K562 (cell line): ENCODE measurements around the gene UBE3D. TPM values are rescaled to one million over a fixed set of nuclear protein-coding genes. Genes with fewer than 3 reads are reported as not detected.
A peak's percentile ranks its signal among the peaks of the same experiment; 100 is the strongest.

Experiments
- ATAC-seq: fragments of 200-7000 bp; cut with Tn5 transposase; 3 replicates; pipeline ENCODE4 v1.9.1; 2020; ENCODE audit warnings: moderate library complexity
- BruUV-seq: library from RNA; stranded (reverse); fragments of 400-500 nt; replicated peaks from 2 replicates; lab custom pipeline; 2021; lab: Mats Ljungman, UMichigan
- CTCF ChIA-PET: fragments of 300-600 bp; formaldehyde crosslinking; extraction: SDS; loops from one replicate; lab custom pipeline; 2021; ENCODE audit warnings: low intra/inter-chr PET ratio; lab: Yijun Ruan, JAX
- POLR2A ChIA-PET: fragments of 300-600, 350-650 bp; sonication (Branson Sonifier 250); formaldehyde crosslinking; extraction: SDS; loops from one replicate; lab custom pipeline; 2021; ENCODE audit warnings: antibody characterized with exemption, inconsistent platforms; lab: Yijun Ruan, JAX
- DNase-seq, 4 experiments: peaks; one replicate each; pipeline versions ENCODE4 v3.0.0 to v3.0.0-alpha.2; 2011 to 2018; ENCODE audit warnings: low spot score in 3 of 4, mixed read lengths in 3 of 4; ENCODE audit errors: extremely low read depth in 1 of 4
- FAIRE-seq: peaks from 2 replicates; lab custom pipeline; 2011; peaks lifted over from hg19 to GRCh38; lab: Jason Lieb, UNC
- H2AFZ ChIP-seq: 2 replicates; pipeline ENCODE4 v1.6.0; 2011; ENCODE audit warnings: low read depth, low read length, control low read depth, inconsistent platforms
- H3K27ac ChIP-seq: fragments of 200-600 bp; 3 replicates; pipeline ENCODE4 v1.8.0; 2011; ENCODE audit warnings: low read depth, mild to moderate bottlenecking, control low read depth, inconsistent platforms, low read length, moderate library complexity, mixed read lengths; ENCODE audit errors: extremely low read depth
- H3K27me3 ChIP-seq, 2 experiments: fragments of 300-600 bp in 1 of 2; 2 replicates in 1 of 2; 3 replicates in 1 of 2; pipeline versions ENCODE4 v1.6.0 to v1.8.0; 2011; ENCODE audit warnings: inconsistent platforms in 2 of 2, low read length in 2 of 2, mild to moderate bottlenecking in 1 of 2, mixed read lengths in 1 of 2, moderate library complexity in 1 of 2; ENCODE audit not compliant: control insufficient read depth in 2 of 2, insufficient read depth in 2 of 2
- H3K36me3 ChIP-seq: fragments of 300-600 bp; 3 replicates; pipeline ENCODE4 v1.8.0; 2011; ENCODE audit warnings: mild to moderate bottlenecking, low read length, inconsistent platforms; ENCODE audit not compliant: control insufficient read depth, insufficient read depth
- H3K4me1 ChIP-seq, 2 experiments: fragments of 200-600 bp in 1 of 2; replicated peaks in 1 of 2; 2 replicates in 1 of 2; 3 replicates in 1 of 2; pipeline versions ENCODE4 v1.5.1 to v1.8.0; 2011; ENCODE audit warnings: inconsistent platforms in 2 of 2, low read length in 2 of 2, mild to moderate bottlenecking in 1 of 2, mixed read lengths in 1 of 2, moderate library complexity in 1 of 2; ENCODE audit not compliant: control insufficient read depth in 2 of 2, insufficient read depth in 2 of 2
- H3K4me2 ChIP-seq: 2 replicates; pipeline ENCODE4 v1.6.1; 2011; ENCODE audit warnings: low read length, control low read depth, inconsistent platforms, mixed read lengths; ENCODE audit not compliant: insufficient read depth
- H3K4me3 ChIP-seq: fragments of 200-600 bp; sonication (generic), shearing (Covaris generic); 2 replicates; pipeline ENCODE4 v1.5.1; 2016; ENCODE audit warnings: control low read depth, inconsistent platforms
- H3K79me2 ChIP-seq: fragments of 200-600 bp; 3 replicates; pipeline ENCODE4 v1.8.0; 2011; ENCODE audit warnings: low read length, inconsistent platforms; ENCODE audit not compliant: control insufficient read depth, insufficient read depth
- H3K9ac ChIP-seq, 2 experiments: 2 replicates each; pipeline versions ENCODE4 v1.6.0 to v1.6.1; 2011; ENCODE audit warnings: low read depth in 2 of 2, low read length in 2 of 2, control low read depth in 1 of 2, inconsistent platforms in 1 of 2, mild to moderate bottlenecking in 1 of 2, mixed read lengths in 1 of 2; ENCODE audit not compliant: insufficient read depth in 1 of 2
- H3K9me1 ChIP-seq: one replicate; pipeline ENCODE4 v1.6.0; 2011; ENCODE audit warnings: inconsistent platforms, mild to moderate bottlenecking, low read length, moderate library complexity; ENCODE audit not compliant: control insufficient read depth, insufficient read depth
- H3K9me3 ChIP-seq: replicated peaks from 2 replicates; pipeline ENCODE4 v1.5.1; 2011; ENCODE audit warnings: low read depth, low read length, inconsistent platforms; ENCODE audit not compliant: control insufficient read depth, insufficient read depth
- H4K20me1 ChIP-seq: replicated peaks from 2 replicates; pipeline ENCODE4 v1.6.1; 2011; ENCODE audit warnings: low read length, inconsistent platforms, mixed read lengths; ENCODE audit not compliant: control insufficient read depth, insufficient read depth
- ARID1B ChIP-seq: fragments of 450-650 bp; IDR thresholded peaks from 2 replicates; pipeline ENCODE4 v1.6.1; 2016; ENCODE audit warnings: antibody characterized with exemption, mild to moderate bottlenecking, inconsistent platforms
- C11orf30 ChIP-seq: fragments of 450-650 bp; IDR thresholded peaks from 2 replicates; pipeline ENCODE4 v1.6.1; 2016; ENCODE audit warnings: low read depth, mild to moderate bottlenecking
- DPF2 ChIP-seq: fragments of 450-650 bp; IDR thresholded peaks from 2 replicates; pipeline ENCODE4 v1.6.1; 2016
- E2F3 ChIP-seq: fragments of 250-450 bp; sonication (Bioruptor Pico); IDR thresholded peaks from 2 replicates; pipeline ENCODE4 v1.4.0; 2020; ENCODE audit warnings: mild to moderate bottlenecking
- HIVEP1 ChIP-seq: fragments of 250-450 bp; sonication (Bioruptor Pico); IDR thresholded peaks from 2 replicates; pipeline ENCODE4 v1.4.0; 2020; ENCODE audit warnings: mild to moderate bottlenecking
- PATZ1 ChIP-seq: fragments of 250-450 bp; sonication (Bioruptor Pico); IDR thresholded peaks from 2 replicates; pipeline ENCODE4 v1.5.0; 2020; ENCODE audit warnings: mild to moderate bottlenecking, borderline replicate concordance
- SMAD4 ChIP-seq: fragments of 250-450 bp; sonication (Bioruptor Pico); conservative IDR thresholded peaks from 2 replicates; pipeline ENCODE4 v1.8.0; 2021; ENCODE audit warnings: inconsistent platforms, mild to moderate bottlenecking, moderate library complexity
- TSHZ1 ChIP-seq: fragments of 250-450 bp; sonication (Bioruptor Pico); IDR thresholded peaks from 2 replicates; pipeline ENCODE4 v1.4.0; 2020; ENCODE audit warnings: mild to moderate bottlenecking, moderate library complexity
- ZNF232 ChIP-seq: sonication (generic); formaldehyde crosslinking; IDR thresholded peaks from 2 replicates; pipeline ENCODE4 v1.8.0; 2022; ENCODE audit warnings: mild to moderate bottlenecking, missing genetic modification reagents
- ZNF316 ChIP-seq: fragments of 450-650 bp; IDR thresholded peaks from 2 replicates; pipeline ENCODE4 v1.6.1; 2016
- WGBS: fragments of 100-300 bp; shearing (Covaris generic); methylation state at CpG from one replicate; pipeline ENCODE4 v1.1.6; 2016; ENCODE audit warnings: low coverage, mixed read lengths; ENCODE audit not compliant: insufficient coverage; ENCODE audit errors: missing lambda C conversion rate; 5-methylcytosine and 5-hydroxymethylcytosine counted together
- in situ Hi-C: fragments of 300-500 bp; cut with MboI; formaldehyde crosslinking; loops from 4 replicates; pipeline ENCODE4 v1.15.0; 2018; ENCODE audit warnings: inconsistent platforms, mixed read lengths
- intact Hi-C: fragments of 100-400 bp; cut with micrococcal nuclease; formaldehyde crosslinking; loops from 2 replicates; pipeline ENCODE4 v1.14.2; 2022
- polyA plus RNA-seq, 8 experiments: library from polyadenylated mRNA; depleted of rRNA in 4 of 8; stranded (reverse) in 5 of 8; unstranded in 3 of 8; fragments of >200 nt; fragmentation: Nextera tagmentation in 2 of 8; fragmentation: Illumina TruSeq in 1 of 8; extraction: Ambion mirVana in 2 of 8; extraction: Trizol in 1 of 8; gene quantifications; 2 replicates each; pipeline versions ENCODE4 v1.2.1 to v1.2.3, GENCODE V29; 2011 to 2014; ENCODE audit warnings: inconsistent platforms in 1 of 8, missing spikeins in 1 of 8
- total RNA-seq, 7 experiments: library from RNA; depleted of rRNA in 6 of 7; stranded (reverse); fragments of >200 nt in 6 of 7; fragmentation: Illumina TruSeq in 2 of 7; extraction: Trizol in 2 of 7; gene quantifications; 2 replicates each; pipeline versions ENCODE4 v1.2.1 to v1.2.3, GENCODE V29; 2011 to 2021; ENCODE audit warnings: low replicate concordance in 1 of 7

The UBE3D gene
- total and polyA plus RNA-seq, 9 of the 15 experiments (the other 6 are each of a cell fraction or from before 2014, with no cell fraction given), result 9.4 to 17.6 (median 11.9) TPM

- intact Hi-C loops (no loop called here), in situ Hi-C loops (no loop called here)
- no peaks in the 10 kb centered on the region for H3K27me3 ChIP-seq
- no peak overlapping the region for H3K4me2 ChIP-seq
- no peaks in the 10 kb centered on the region for H3K9me3 ChIP-seq
- H3K9ac ChIP-seq, result no peak overlapping the region
- DNase-seq (no peak), FAIRE-seq (no peak), ATAC-seq (no peak)
- BruUV-seq, result no TSS peak
- H3K27ac ChIP-seq, result no peak overlapping the region
- H3K79me2 ChIP-seq, result no peaks in the 10 kb centered on the region
- CTCF ChIA-PET, result no interaction called here
- no peak overlapping the region for H2AFZ ChIP-seq
- no peak overlapping the region for H3K4me3 ChIP-seq
- TF ChIP-seq E2F3 (no peak), PATZ1 (no peak), ARID1B (no peak), HIVEP1 (CRISPR knock-in tag) (no peak), DPF2 (no peak), ZNF316 (peak; percentile 42; the same call in 1 of the 2 replicates), C11orf30 (peak; percentile 7; the same call in 1 of the 2 replicates), ZNF232 (CRISPR knock-in tag) (no peak), TSHZ1 (CRISPR knock-in tag) (no peak), SMAD4 (no peak)
- 80% methylated on average over 1 of the region's 1 CpG for WGBS
- POLR2A ChIA-PET, result no interaction called here
- H3K36me3 ChIP-seq, result no peaks in the 10 kb centered on the region
- no peaks in the 10 kb centered on the region for H4K20me1 ChIP-seq
- no peaks in the 10 kb centered on the region for H3K9me1 ChIP-seq
- H3K4me1 ChIP-seq, result peaks cover 0 to 4% of the 10 kb centered on the region in 2 experiments; a peak in 2 of 5 replicates
Observed at GRCh38 chr6:82904860-82905259, 160.8 kb downstream of the UBE3D start.
